ENCODE measurements around the gene FLYWCH1. TPM values are rescaled to one million over a fixed set of nuclear protein-coding genes. Genes with fewer than 3 reads are reported as not detected.

The FLYWCH1 gene
- total and polyA plus RNA-seq, 4 donors = 3.9 to 12.2 (median 7.8) TPM

DNA sequence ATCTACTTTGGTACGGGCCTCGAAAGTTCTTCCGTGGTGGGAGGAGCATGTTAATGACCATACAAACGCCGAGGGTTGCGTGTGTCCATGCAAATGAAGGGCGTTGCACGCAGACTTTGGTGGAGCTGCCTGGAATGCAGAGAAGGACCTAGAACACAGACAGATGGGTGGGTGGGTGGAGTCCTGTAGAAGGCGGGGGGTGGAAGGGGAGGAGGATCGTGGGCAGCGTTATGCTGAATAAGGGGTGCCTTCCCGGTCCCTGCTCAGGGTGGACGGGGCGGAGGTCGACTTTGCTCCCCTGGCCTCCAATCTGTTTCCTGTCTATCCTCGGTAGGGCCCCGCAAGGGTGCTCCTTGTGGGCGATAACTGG is 56.6 kb downstream of the FLYWCH1 start:
- no peak for DNase-seq (ENCODE audit: low spot score)
- H3K36me3 ChIP-seq (ENCODE audit: control insufficient read depth in 4 of 4, insufficient read depth in 3 of 4, low read depth in 1 of 4, low read length in 3 of 4) = no peaks in the 10 kb centered on the region
- peaks cover 7 to 44% (median 33%) of the 10 kb centered on the region in 4 donors for H3K4me1 ChIP-seq (ENCODE audit: control insufficient read depth in 4 of 4, insufficient read depth in 4 of 4, low read length in 3 of 4)
- H3K27ac ChIP-seq (ENCODE audit: low read depth in 1 of 2, low read length in 2 of 2) = no peak overlapping the region
- H3K27me3 ChIP-seq (ENCODE audit: control insufficient read depth in 4 of 4, insufficient read depth in 4 of 4, low read length in 3 of 4) = peaks cover 0 to 9% (median 4%) of the 10 kb centered on the region in 4 donors
- 20% methylated on average over 18 of the region's 18 CpGs for WGBS
- H3K4me3 ChIP-seq (ENCODE audit: low read depth in 1 of 3, low read length in 3 of 3) = peak overlapping the region in 1 of 3 donors; percentile 76
- H3K9ac ChIP-seq (ENCODE audit: low read depth in 1 of 2, low read length in 2 of 2) = no peak overlapping the region
- no peak for TF ChIP-seq NR2F2 (IDR thresholded peaks at IDR 0.05)
- H3K9me3 ChIP-seq (ENCODE audit: control insufficient read depth in 4 of 4, low read length in 3 of 4) = no peaks in the 10 kb centered on the region

DNA sequence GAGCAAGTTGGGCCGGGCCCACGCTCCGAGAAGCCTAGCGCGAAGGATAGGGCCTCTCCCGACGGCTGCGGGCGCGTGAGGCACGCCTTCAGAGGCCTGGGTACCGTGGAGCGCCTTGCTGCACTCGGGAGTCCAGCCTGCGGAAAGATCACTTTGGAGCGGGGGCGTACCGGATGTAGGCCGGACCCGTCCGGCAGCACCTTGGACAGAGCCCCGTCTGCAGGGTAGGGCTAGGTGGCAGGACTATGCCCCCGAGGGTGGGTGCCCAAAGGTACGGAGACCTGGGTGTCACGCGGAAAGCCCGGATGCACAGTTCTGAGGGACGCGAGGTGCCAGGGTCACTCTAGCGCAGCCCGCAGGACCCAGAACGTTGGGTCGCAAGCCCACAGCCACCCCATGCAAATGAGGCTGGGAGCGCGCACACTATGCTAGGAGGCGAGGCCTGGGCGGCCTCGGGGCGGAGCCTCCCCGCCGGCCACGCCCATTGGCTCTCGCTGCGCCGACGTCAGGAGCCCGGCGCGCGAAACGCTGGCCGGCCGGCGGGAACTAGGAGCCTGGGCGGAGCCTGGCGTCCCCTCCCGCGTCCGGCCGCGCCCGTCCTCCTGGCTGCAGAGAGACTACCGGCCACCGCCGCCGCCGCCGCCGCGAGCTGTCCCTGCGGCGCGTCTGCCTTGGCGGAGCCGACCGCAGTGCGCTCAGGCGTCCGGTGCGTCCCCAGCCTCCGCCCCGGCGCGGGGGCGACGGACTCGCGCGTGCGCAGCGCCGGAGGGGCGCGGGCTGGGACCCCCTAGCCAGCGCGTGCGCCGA is 57.2 kb downstream of the FLYWCH1 start, which contains the start of gene PAQR4:
Gene PAQR4 (plus strand): TSS at position 611 of the 807 bp plus-strand sequence. CDS start 327 bp downstream, outside the sequence.
- TF ChIP-seq FOXA2 (IDR thresholded peaks at IDR 0.05) (no peak), RAD21 (IDR thresholded peaks at IDR 0.05) (no peak), EGR1 (IDR thresholded peaks at IDR 0.05; ENCODE audit: low read depth in 2 of 2) (peak; percentile 82 to 95), HNF4A (conservative IDR thresholded peaks at IDR 0.05) (peak; percentile 61 to 78), GABPA (IDR thresholded peaks at IDR 0.05 in 1 of 2, conservative IDR thresholded peaks at IDR 0.05 in 1 of 2) (peak in 1 of 2 donors; percentile 80), SP1 (IDR thresholded peaks at IDR 0.05) (peak; percentile 39)
- TF ChIP-seq, protein P1, sequence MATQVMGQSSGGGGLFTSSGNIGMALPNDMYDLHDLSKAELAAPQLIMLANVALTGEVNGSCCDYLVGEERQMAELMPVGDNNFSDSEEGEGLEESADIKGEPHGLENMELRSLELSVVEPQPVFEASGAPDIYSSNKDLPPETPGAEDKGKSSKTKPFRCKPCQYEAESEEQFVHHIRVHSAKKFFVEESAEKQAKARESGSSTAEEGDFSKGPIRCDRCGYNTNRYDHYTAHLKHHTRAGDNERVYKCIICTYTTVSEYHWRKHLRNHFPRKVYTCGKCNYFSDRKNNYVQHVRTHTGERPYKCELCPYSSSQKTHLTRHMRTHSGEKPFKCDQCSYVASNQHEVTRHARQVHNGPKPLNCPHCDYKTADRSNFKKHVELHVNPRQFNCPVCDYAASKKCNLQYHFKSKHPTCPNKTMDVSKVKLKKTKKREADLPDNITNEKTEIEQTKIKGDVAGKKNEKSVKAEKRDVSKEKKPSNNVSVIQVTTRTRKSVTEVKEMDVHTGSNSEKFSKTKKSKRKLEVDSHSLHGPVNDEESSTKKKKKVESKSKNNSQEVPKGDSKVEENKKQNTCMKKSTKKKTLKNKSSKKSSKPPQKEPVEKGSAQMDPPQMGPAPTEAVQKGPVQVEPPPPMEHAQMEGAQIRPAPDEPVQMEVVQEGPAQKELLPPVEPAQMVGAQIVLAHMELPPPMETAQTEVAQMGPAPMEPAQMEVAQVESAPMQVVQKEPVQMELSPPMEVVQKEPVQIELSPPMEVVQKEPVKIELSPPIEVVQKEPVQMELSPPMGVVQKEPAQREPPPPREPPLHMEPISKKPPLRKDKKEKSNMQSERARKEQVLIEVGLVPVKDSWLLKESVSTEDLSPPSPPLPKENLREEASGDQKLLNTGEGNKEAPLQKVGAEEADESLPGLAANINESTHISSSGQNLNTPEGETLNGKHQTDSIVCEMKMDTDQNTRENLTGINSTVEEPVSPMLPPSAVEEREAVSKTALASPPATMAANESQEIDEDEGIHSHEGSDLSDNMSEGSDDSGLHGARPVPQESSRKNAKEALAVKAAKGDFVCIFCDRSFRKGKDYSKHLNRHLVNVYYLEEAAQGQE (IDR thresholded peaks at IDR 0.05) = peak; percentile 99
- TF ChIP-seq, protein P2, sequence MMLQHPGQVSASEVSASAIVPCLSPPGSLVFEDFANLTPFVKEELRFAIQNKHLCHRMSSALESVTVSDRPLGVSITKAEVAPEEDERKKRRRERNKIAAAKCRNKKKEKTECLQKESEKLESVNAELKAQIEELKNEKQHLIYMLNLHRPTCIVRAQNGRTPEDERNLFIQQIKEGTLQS (IDR thresholded peaks at IDR 0.05) = no peak
- Histone ChIP-seq H3K27me3 (ENCODE audit: control insufficient read depth in 4 of 4, insufficient read depth in 4 of 4, low read length in 3 of 4) (peaks cover 0 to 6% (median 4%) of the 10 kb centered on the region in 4 donors), H3K9me3 (ENCODE audit: control insufficient read depth in 4 of 4, low read length in 3 of 4) (no peaks in the 10 kb centered on the region), H3K36me3 (ENCODE audit: control insufficient read depth in 4 of 4, insufficient read depth in 3 of 4, low read depth in 1 of 4, low read length in 3 of 4) (no peaks in the 10 kb centered on the region), H3K27ac (ENCODE audit: low read depth in 1 of 2, low read length in 2 of 2) (peak within 1 kb of the TSS in 1 of 2 donors; percentile 41), H3K4me1 (ENCODE audit: control insufficient read depth in 4 of 4, insufficient read depth in 4 of 4, low read length in 3 of 4) (peaks cover 3 to 40% (median 30%) of the 10 kb centered on the region in 4 donors), H3K4me3 (ENCODE audit: low read depth in 1 of 3, low read length in 3 of 3) (peak within 1 kb of the TSS; percentile 32 to 76 (median 52)), H3K9ac (ENCODE audit: low read depth in 1 of 2, low read length in 2 of 2) (no peak within 1 kb of the TSS)
- peak; percentile 87 for DNase-seq (ENCODE audit: low spot score)
- WGBS = 1% methylated on average over 98 of the region's 98 CpGs

DNA sequence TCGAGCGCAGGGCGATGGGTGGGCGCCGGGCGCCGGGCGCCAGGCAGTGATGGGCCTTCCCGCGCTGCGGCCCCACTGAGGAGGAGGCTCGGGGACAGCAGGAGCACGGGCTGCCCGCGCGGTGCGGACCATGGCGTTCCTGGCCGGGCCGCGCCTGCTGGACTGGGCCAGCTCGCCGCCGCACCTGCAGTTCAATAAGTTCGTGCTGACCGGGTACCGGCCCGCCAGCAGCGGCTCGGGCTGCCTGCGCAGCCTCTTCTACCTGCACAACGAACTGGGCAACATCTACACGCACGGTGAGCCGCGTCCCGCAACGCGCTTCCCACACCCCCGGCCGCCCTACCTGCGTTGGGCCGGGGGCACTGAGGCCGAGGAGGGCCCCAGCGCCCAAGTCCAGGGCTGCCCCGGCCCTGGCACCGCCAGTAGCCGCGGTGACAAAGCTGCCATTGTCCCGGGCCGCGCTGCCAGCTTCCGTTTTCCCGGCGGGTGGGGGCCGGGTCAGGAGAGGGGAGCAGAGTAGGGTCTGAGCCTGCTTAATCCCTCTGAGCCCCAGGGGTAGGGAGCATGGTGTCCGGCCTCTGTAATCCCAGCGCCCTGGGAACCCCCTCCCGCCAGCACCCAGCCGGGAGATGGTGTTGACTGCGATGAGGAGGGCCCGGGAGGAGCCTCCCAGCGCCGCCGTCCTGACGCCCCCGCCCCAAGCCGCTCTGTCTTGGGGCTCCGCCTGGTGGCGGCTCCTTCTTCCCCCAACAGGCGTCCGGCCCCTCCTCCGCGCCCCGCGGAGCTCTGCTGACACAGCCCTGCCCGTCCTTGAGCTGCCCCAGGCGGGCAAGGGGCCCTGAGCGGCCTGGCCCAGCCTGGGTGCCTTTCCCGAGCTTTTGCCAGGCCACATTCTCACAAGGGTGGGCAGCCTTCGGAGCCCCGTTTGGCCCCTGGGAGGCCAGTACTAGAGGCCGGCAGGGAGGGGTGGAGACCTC is 58.1 kb downstream of the FLYWCH1 start:
- 6% methylated on average over 83 of the region's 83 CpGs for WGBS
- H3K9me3 ChIP-seq (ENCODE audit: control insufficient read depth in 4 of 4, low read length in 3 of 4) = no peaks in the 10 kb centered on the region
- peak; percentile 71 for DNase-seq (ENCODE audit: low spot score)
- no peak overlapping the region for H3K27ac ChIP-seq (ENCODE audit: low read depth in 1 of 2, low read length in 2 of 2)
- TF ChIP-seq, protein P3, sequence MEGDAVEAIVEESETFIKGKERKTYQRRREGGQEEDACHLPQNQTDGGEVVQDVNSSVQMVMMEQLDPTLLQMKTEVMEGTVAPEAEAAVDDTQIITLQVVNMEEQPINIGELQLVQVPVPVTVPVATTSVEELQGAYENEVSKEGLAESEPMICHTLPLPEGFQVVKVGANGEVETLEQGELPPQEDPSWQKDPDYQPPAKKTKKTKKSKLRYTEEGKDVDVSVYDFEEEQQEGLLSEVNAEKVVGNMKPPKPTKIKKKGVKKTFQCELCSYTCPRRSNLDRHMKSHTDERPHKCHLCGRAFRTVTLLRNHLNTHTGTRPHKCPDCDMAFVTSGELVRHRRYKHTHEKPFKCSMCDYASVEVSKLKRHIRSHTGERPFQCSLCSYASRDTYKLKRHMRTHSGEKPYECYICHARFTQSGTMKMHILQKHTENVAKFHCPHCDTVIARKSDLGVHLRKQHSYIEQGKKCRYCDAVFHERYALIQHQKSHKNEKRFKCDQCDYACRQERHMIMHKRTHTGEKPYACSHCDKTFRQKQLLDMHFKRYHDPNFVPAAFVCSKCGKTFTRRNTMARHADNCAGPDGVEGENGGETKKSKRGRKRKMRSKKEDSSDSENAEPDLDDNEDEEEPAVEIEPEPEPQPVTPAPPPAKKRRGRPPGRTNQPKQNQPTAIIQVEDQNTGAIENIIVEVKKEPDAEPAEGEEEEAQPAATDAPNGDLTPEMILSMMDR (IDR thresholded peaks at IDR 0.05; ENCODE audit: low read depth, low read length, missing input control) = peak; percentile 12
- TF ChIP-seq, protein P4, sequence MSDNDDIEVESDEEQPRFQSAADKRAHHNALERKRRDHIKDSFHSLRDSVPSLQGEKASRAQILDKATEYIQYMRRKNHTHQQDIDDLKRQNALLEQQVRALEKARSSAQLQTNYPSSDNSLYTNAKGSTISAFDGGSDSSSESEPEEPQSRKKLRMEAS (IDR thresholded peaks at IDR 0.05) = no peak
- peaks cover 3 to 31% (median 21%) of the 10 kb centered on the region in 4 donors for H3K4me1 ChIP-seq (ENCODE audit: control insufficient read depth in 4 of 4, insufficient read depth in 4 of 4, low read length in 3 of 4)
- no peak overlapping the region for H3K9ac ChIP-seq (ENCODE audit: low read depth in 1 of 2, low read length in 2 of 2)
- no peaks in the 10 kb centered on the region for H3K36me3 ChIP-seq (ENCODE audit: control insufficient read depth in 4 of 4, insufficient read depth in 3 of 4, low read depth in 1 of 4, low read length in 3 of 4)
- peaks cover 0 to 6% (median 2%) of the 10 kb centered on the region in 4 donors for H3K27me3 ChIP-seq (ENCODE audit: control insufficient read depth in 4 of 4, insufficient read depth in 4 of 4, low read length in 3 of 4)
- H3K4me3 ChIP-seq (ENCODE audit: low read depth in 1 of 3, low read length in 3 of 3) = peak overlapping the region; percentile 32 to 76 (median 52)

Data from liver (tissue), 9 donors.